Nucleus accumbens (tissue), 56 donors: ENCODE results near the gene NANOG.
"Not testable (repeated sequence)": the region's sequence is repeated elsewhere in the genome, so short reads cannot be mapped to it uniquely, and the experiment has no call there.

Experiments
- DNase-seq, 56 donors: peaks; one replicate each; lab custom pipeline; 2025; lab: John Stamatoyannopoulos, UW

Gene NANOG

DNA sequence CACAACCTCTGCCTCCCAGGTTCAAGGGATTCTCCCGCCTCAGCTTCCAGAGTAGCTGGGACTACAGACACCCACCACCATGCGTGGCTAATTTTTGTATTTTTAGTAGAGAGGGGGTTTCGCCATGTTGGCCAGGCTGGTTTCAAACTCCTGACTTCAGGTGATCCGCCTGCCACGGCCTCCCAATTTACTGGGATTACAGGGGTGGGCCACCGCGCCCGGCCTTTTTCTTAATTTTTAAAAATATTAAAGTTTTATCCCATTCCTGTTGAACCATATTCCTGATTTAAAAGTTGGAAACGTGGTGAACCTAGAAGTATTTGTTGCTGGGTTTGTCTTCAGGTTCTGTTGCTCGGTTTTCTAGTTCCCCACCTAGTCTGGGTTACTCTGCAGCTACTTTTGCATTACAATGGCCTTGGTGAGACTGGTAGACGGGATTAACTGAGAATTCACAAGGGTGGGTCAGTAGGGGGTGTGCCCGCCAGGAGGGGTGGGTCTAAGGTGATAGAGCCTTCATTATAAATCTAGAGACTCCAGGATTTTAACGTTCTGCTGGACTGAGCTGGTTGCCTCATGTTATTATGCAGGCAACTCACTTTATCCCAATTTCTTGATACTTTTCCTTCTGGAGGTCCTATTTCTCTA, at the start of gene NANOG:
Gene NANOG, plus strand, starts transcription at position 519 of the 645 bp plus-strand sequence. CDS start 213 bp downstream, outside the sequence.
- not testable (repeated sequence) for DNase-seq

DNA sequence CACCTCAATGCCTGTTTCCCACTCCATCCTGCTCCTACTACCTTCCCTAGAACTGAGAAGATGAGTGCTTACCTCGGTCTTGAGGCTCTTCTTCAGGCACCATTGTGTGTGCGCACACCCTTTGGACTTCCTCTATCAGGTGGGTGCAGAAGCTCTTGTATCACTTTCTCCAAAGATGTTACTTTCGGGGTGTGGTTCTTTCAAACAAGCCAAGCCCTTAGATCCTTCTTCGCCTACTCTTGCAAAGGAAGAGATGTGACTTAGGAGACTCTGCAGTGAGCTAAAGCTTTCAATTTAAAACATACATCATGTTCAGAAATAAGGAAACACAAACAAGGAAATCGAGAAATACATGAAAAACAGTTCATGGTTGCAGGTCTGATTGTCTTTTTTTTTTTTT, 42.0 kb upstream of the NANOG start, which contains the start of gene CLEC4C:
Gene CLEC4C, minus strand, starts transcription at position 130 of the 400 bp plus-strand sequence. Its CDS starts 27 bp downstream, at position 103.
- no peak for DNase-seq

DNA sequence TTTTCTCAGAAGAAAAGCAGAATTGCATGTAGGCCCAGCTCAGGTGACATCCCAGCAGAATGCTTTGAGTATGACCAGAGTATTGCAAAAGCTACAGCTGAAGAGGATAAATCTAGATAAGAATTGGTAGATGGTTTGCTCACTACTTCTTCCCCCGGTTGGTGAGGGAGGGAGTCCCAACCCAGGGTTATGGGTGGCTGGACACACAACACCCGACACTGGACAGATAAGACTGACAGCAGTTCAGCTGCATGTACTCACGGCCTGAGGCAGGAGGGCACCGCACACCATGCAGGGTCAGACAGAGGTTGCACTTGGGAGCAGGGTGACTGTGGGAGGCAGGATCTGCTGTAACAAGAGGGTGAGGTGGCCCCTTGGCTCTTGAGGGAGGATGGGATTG, 40.4 kb upstream of the NANOG start:
- DNase-seq, result no peak

DNA sequence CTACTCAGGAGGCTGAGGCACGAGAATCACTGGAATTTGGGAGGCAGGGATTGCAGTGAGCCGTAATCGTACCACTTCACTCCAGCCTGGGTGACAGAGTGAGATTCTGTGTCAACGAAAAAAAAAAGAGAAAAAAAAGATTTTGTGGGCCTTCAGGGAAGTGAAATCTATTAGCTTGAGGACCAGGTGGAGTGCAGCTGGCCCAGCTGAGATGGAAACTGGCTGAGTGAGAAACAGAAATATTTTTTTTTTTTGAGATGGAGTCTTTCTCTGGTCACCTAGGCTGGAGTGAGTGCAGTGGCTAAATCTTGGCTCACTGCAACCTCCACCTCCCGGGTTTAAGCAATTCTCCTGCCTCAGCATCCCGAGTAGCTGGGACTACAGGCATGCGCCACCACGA, 39.8 kb upstream of the NANOG start:
- no peak for DNase-seq

DNA sequence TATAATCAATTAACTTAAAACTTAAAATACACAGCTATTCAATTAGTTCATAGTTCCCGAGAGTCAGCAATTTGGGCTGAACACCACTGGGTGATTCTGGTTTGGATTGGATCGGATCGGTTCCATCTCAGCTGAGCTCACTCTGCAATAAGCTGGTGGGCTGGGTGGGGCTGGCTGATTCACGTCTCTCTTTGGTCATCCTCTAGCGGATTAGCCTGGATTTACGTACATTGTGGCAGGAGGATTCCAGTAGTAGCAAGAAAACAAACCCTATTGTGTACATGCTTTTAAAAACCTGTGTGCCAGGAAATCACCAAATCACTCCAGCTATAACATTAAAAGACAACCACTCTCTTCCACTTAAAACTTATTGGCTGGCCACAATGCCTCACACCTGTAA, 38.9 kb upstream of the NANOG start:
- DNase-seq, result no peak

DNA sequence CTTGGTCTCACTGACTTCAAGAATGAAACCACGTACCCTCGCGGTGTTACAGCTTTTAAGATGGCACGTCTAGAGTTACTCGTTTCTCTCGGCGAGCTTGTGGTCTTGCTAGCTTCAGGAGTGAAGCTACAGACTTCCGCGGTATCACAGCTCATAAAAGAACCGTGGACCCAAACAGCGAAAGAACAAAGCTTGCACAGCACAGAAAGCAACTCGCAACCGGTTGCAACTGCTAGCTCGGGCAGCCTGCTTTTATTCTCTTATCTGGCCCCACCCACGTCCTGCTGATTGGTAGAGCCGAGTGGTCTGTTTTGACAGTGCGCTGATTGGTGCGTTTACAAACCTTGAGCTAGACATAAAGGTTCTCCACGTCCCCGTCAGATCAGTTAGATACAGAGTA, 37.8 kb upstream of the NANOG start:
- DNase-seq, result no peak

DNA sequence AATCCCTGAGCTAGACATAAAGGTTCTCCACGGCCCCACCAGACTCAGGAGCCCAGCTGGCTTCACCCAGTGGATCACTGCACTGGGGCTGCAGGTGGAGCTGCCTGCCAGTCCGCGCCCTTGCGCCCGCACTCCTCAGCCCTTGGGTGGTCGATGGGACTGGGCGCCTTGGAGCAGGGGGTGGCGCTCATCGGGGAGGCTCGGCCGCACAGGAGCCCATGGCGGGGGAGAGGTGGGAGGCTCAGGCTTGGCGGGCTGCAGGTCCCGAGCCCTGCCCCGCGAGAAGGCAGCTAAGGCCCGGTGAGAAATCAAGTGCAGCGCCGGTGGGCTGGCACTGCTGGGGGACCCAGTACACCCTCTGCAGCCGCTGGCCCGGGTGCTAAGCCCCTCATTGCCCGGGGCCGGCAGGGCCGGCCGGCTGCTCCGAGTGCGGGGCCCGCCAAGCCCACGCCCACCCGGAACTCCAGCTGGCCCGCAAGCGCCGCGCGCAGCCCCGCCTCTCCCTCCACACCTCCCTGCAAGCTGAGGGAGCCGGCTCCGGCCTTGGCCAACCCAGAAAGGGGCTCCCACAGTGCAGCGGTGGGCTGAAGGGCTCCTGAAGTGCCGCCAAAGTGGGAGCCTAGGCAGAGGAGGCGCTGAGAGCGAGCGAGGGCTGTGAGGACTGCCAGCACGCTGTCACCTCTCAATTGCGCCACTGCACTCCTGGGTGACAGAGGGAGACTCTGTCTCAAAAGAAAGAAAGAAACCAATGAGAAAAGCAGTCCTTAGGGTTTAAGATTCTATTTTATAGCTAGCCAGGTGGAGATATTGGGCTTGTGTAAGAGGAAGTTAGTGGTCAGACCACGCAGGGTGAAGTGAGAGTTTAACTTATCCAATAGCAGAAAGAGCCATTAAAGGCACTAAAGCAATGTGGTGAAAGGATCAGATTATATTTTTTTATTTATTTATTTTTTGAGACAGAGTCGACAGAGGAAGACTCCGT, 37.0 kb upstream of the NANOG start:
- not testable (repeated sequence) for DNase-seq

DNA sequence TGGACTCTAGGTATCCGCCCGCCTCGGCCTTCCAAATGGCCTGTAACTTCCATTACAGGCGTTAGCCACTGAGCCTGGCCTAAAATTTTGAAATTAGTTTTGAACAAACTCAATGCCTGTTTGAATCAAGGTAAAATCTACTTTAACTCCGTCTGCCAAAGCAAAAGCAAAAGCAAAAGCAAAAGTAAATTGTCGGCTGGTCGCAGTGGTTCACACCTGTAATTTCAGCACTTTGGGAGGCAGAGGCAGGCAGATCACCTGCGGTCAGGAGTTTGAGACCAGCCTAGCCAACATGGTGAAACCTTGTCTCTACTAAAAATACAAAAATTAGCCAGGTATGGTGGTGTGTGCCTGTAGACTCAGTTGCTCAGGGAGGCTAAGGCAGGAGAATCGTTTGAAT, 33.5 kb upstream of the NANOG start:
- not testable (repeated sequence) for DNase-seq

DNA sequence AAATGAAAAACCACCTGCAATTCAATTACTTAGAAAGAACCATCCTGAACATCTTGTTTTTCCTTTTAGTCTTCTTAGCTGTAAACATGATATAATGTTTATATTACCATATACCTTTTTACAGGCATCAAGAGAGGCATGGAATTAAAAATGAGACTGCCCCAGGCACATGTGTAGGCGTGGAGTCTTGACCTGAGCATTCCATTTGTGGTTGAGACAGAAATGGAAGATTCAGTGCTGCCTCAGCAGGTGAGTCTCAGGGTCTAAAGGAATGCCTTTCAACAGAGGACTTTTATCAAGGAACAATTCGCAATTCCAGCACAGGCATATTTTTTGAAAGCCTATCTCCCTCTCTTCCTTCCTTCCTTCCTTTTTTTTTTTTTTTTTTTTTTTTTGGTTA, 32.2 kb upstream of the NANOG start:
- no peak for DNase-seq

DNA sequence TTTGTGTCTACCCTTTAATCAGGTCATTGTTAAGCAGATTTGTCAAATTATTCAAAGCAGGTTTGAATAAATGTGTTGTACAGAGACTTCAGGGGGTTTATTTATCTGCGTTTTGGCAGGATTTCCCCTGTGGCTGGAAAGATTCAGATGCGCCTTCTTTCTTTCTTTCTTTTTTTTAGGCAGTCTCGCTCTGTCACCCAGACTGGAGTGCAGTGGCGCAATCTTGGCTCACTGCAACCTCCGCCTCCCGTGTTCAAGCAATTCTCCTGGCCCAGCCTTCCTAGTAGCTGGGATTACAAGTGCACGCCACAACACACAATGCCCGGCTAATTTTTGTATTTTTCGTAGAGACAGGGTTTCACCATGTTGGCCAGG, 30.4 kb upstream of the NANOG start:
- DNase-seq, result no peak

DNA sequence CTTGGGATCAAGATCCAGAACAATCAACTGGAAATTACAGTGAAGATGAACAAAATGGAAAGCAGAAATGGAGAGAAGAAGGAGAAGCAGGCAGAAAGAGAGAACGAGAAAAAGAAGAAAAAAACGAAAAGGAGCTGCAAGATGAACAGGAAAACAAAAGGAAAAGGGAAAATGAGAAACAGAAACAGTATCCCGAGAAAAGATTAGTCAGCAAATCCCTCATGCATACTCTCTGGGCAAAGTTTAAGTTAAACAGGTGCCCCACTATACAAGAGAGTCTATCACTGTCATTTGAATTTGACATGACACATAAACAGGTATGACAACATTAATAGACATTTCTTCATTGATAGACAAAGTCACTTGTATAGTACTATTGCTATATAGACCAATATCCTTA, 19.2 kb upstream of the NANOG start:
- DNase-seq, result no peak

DNA sequence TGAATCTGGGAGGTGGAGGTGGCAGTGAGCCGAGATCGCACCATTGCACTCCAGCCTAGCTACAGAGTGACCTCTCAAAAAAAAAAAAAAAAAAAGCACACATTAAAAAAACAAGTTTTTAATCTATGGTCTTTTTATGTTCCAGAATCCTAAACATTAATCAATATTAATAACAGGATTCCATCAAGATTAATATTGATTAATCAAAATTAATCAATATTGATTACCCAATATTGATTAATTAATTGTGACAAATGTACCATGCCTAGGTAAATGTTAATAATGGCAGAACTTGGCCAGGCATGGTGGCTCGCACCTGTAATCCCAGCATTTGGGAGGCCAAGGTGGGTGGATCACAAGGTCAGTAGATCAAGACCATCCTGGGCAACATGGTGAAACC, 7.9 kb upstream of the NANOG start:
- DNase-seq, result no peak

DNA sequence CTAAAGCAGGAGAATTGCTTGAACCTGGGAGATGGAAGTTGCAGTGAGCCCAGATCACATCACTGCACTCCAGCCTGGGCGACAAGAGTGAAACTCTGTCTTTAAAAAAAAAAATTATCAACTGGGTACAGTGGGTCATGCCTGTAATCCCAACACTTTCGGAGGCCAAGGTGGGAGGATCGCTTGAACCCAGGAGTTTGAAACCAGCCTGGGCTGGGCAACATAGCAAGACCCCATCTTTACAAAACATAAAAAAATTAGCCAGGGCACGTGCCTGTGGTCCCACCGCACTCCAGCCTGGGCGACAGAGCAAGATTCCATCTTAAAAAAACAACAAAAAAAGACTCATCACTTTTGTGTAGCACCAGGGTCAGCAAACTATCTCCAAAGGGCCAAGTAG, 7.1 kb upstream of the NANOG start:
- no peak for DNase-seq

DNA sequence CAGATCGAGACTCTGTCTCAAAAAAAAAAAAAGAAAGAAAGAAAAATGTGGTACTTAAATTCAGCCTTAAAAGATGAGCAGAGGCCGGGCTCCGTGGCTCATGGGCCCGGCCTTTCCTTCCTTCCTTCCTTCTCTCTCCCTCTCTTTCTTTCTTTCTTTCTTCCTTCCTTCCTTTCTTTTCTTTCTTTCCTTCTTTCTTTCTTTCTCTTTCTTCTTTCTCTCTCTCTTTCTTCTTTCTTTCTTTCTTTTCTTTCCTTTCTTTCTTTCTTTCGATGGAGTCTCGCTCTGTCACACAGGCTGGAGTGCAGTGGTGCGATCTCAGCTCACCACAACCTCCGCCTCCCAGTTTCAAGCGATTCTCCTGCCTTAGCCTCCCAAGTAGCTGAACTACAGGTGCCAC, 5.8 kb upstream of the NANOG start:
- DNase-seq, result not testable (repeated sequence)

DNA sequence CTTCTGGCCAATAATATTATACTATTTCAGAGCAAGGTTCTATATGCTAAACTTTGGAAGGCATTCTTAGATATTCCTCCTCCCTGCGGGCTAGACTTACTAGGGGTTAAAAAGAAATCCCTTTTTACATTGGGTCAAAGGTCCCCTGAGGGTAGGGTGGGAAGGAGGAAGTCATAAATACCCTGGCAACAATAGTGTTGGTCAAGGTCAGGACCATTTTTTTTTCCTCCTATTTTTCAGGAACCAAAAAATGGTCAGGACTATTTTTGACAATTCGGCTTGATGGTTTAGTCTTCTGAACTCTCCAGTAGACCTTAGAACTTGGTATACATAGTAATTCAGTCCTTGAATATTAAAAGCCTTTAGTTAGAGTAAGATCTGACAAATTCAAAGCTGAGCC, 4.5 kb upstream of the NANOG start:
- DNase-seq, result no peak

DNA sequence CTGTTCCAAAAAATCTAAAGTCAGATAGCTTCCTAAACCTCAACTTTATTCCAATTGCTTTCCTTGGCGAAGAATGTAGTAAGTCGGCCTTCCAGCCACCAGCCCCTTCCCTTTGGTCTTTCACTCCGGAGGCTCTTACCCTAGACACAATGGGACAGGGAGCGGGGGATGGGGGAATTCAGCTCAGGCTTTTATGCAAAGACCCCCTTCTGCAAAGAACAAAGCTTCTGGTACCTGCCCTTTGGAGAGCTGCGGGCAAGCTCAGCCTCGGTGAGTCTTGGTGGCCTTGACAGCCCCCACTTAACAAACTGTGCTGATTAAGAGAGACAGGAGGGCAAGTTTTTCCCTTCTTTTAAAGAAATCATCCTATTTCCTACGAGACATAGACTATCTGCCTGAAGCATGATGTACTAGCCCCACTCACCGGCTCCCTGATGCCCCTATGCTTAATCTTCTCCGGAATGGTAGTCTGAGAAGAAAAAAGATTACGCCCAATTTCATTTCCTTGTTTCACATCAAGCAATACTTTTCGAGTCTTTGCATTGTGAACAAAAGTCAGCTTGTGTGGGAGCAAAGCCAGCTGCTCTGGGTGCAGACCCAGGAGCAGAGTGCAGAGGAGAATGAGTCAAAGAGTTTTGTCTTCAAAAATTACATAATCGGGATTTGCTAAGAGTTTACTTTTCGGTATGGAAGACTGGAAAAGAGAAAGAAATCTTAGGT, 1.5 kb upstream of the NANOG start:
- DNase-seq, result peak in 5 of 56 donors; percentile 1 to 32 (median 9)

DNA sequence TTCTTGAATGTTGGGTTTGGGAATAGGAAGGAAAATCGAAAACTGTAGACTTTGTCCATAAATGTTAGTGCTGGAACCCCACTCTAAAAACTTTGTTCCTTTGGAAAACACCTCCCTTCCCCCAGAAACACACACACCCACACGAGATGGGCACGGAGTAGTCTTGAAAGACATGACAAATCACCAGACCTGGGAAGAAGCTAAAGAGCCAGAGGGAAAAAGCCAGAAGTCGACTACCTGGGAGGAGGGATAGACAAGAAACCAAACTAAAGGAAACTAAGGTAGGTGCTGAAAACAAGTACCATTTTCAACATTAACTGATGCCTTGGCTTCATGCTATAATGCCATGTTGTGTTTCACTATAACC, 925 bp upstream of the NANOG start:
- no peak for DNase-seq

DNA sequence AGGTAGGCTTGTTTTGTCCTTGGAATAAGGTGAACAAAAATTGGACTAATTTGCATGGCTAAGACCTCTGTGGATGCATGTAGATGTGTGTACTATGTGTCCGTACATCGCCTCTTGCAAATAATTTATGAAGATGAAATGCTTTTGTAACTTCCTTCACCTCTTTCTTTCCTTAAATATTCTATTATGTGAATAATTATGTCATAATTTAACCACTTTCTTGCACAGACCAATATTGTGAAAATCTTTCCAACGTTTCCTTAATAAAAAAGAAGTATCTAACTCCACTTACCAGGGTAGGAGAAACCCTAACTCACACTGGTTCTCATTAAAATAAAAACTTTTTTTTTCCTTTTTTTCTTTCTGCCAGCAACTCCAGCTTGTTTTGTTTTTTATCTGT, 4.0 kb downstream of the NANOG start:
- DNase-seq, result no peak

DNA sequence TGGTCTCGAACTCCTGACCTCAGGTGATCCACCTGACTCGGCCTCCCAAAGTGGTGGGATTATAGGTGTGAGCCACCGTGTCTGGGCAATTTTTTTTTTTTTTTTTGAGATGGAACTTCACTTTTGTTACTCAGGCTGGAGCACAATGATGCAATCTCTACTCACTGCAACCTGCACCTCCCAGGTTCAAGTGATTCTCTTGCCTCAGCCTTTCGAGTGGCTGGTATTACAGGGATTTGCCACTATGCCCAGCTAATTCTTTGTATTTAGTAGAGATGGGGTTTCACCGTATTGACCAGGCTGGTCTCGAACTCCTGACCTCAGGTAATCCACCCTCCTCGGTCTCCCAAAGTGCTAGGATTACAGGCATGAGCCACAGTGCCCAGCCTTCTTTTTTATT, 8.1 kb downstream of the NANOG start:
- not testable (repeated sequence) for DNase-seq

DNA sequence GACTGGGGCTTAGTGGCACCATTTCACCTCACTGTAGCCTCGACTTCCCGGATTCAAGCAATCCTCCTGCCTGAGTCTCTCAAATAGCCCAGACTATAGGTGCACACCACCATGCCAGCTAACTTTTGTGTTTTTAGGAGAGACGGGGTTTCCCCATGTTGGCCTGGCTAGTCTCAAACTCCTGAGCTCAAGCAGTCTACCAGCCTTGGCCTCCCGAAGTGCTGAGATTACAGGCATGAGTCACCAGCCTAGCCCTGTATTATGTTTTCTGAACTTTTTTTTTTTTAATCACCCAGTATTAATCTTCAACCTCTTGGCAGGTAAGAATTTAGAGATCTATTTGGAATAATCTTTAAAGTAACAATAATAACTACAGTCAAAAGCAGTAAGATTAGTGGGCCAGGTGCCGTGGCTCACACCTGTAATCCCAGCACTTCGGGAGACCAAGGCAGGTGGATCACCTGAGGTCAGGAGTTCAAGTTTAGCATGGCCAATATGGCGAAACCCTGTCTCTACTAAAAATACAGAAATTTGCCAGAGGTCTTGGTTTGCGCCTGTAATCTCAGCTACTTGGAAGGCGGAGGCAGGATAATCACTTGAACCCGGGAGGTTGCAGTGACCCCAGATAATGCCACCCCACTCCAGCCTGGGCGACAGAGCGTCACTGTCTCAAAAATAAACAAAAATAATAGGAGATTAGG, 8.6 kb downstream of the NANOG start:
- DNase-seq, result no peak
